GM12872 (cell line): ENCODE measurements around the gene SULT1A4.
"Not testable (repeated sequence)": the region's sequence is repeated elsewhere in the genome, so short reads cannot be mapped to it uniquely, and the experiment has no call there.

Experiments
- TF ChIP-seq, protein P1 (sequence below): IDR thresholded peaks from 3 replicates; pipeline ENCODE4 v1.5.1; 2011; ENCODE audit warnings: low read depth, mild to moderate bottlenecking, low read length, moderate library complexity; ENCODE audit not compliant: insufficient read depth

SULT1A4 gene

GRCh38 chr16:29459706-29460646 lies at the start of gene SULT1A4:
SULT1A4 (plus strand) TSS chr16:29459913; CDS start chr16:29461386, 1,473 bp downstream.
- TF ChIP-seq, protein P1, sequence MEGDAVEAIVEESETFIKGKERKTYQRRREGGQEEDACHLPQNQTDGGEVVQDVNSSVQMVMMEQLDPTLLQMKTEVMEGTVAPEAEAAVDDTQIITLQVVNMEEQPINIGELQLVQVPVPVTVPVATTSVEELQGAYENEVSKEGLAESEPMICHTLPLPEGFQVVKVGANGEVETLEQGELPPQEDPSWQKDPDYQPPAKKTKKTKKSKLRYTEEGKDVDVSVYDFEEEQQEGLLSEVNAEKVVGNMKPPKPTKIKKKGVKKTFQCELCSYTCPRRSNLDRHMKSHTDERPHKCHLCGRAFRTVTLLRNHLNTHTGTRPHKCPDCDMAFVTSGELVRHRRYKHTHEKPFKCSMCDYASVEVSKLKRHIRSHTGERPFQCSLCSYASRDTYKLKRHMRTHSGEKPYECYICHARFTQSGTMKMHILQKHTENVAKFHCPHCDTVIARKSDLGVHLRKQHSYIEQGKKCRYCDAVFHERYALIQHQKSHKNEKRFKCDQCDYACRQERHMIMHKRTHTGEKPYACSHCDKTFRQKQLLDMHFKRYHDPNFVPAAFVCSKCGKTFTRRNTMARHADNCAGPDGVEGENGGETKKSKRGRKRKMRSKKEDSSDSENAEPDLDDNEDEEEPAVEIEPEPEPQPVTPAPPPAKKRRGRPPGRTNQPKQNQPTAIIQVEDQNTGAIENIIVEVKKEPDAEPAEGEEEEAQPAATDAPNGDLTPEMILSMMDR = not testable (repeated sequence)

- TF ChIP-seq, protein P1 = not testable (repeated sequence)
Measured at GRCh38 chr16:29454269-29454668, 5.4 kb upstream of the SULT1A4 start, which contains the start of the genes BOLA2 and SLX1B. BOLA2 (minus strand) TSS chr16:29454351; CDS start chr16:29454253, 98 bp downstream. SLX1B (plus strand) TSS chr16:29454533.

- TF ChIP-seq, protein P1 = not testable (repeated sequence)
Measured at GRCh38 chr16:29506308-29506707, 46.6 kb downstream of the SULT1A4 start, which contains the start of gene NPIPB12. NPIPB12 (minus strand) TSS chr16:29506408.
